ENCODE measurements around the gene DDX56.

DNA sequence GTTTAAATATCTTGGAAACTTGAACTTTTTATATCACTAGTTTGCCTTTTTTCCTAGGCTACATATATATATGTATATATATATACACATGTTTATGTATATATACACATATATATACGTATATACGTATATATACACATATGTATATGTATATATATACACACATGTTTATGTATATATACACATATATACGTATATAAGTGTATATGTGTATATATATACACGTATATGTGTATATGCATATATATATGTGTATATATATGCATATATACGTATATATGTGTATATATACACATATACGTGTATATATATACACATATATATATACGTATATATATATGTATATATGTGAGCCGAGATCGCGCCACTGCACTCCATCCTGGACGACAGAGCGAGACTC, 42.8 kb upstream of the DDX56 start:
- TF ChIP-seq, protein P1, sequence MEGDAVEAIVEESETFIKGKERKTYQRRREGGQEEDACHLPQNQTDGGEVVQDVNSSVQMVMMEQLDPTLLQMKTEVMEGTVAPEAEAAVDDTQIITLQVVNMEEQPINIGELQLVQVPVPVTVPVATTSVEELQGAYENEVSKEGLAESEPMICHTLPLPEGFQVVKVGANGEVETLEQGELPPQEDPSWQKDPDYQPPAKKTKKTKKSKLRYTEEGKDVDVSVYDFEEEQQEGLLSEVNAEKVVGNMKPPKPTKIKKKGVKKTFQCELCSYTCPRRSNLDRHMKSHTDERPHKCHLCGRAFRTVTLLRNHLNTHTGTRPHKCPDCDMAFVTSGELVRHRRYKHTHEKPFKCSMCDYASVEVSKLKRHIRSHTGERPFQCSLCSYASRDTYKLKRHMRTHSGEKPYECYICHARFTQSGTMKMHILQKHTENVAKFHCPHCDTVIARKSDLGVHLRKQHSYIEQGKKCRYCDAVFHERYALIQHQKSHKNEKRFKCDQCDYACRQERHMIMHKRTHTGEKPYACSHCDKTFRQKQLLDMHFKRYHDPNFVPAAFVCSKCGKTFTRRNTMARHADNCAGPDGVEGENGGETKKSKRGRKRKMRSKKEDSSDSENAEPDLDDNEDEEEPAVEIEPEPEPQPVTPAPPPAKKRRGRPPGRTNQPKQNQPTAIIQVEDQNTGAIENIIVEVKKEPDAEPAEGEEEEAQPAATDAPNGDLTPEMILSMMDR (IDR thresholded peaks at IDR 0.05), result no peak
- TF ChIP-seq TCF7L2 (IDR thresholded peaks at IDR 0.05; ENCODE audit: low read depth, low read length), result no peak
- TF ChIP-seq, protein P2, sequence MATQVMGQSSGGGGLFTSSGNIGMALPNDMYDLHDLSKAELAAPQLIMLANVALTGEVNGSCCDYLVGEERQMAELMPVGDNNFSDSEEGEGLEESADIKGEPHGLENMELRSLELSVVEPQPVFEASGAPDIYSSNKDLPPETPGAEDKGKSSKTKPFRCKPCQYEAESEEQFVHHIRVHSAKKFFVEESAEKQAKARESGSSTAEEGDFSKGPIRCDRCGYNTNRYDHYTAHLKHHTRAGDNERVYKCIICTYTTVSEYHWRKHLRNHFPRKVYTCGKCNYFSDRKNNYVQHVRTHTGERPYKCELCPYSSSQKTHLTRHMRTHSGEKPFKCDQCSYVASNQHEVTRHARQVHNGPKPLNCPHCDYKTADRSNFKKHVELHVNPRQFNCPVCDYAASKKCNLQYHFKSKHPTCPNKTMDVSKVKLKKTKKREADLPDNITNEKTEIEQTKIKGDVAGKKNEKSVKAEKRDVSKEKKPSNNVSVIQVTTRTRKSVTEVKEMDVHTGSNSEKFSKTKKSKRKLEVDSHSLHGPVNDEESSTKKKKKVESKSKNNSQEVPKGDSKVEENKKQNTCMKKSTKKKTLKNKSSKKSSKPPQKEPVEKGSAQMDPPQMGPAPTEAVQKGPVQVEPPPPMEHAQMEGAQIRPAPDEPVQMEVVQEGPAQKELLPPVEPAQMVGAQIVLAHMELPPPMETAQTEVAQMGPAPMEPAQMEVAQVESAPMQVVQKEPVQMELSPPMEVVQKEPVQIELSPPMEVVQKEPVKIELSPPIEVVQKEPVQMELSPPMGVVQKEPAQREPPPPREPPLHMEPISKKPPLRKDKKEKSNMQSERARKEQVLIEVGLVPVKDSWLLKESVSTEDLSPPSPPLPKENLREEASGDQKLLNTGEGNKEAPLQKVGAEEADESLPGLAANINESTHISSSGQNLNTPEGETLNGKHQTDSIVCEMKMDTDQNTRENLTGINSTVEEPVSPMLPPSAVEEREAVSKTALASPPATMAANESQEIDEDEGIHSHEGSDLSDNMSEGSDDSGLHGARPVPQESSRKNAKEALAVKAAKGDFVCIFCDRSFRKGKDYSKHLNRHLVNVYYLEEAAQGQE (IDR thresholded peaks at IDR 0.05; ENCODE audit: insufficient read depth in 1 of 2, low read depth in 2 of 2, low read length in 1 of 2), result no peak
- no peak for TF ChIP-seq SIN3A (IDR thresholded peaks at IDR 0.05; ENCODE audit: borderline replicate concordance, insufficient read depth, low read depth, low read length)
